C4-2B (cell line): ENCODE results near the gene CAPZA2.

ENCODE experiments used
- ZFX ChIP-seq: fragments of 450-650 bp; IDR thresholded peaks from 2 replicates; pipeline ENCODE4 v1.6.1; 2017
- TF ChIP-seq, protein P1 (sequence below): fragments of 450-650 bp; conservative IDR thresholded peaks from 2 replicates; pipeline ENCODE4 v1.5.1; 2017; ENCODE audit warnings: mild to moderate bottlenecking

DNA sequence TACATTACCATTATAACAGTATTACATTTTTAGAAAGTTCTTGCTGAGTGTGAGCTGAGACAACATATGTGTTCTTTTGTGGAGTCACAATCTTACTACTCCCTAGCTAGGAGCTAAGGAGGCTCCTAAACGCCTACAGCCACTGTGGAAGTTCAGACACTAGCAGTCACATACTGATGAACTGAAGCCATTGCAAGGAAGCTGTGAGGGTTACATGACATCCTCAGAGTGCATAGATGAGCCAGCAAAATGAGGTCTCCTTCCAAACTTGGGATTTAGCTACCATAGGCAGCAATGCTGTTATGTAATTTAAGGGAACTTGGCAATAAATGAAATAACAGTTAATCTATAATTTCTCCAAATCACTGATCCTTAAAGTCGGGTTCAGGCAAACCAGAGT is 80.1 kb downstream of the CAPZA2 start:
- TF ChIP-seq, protein P1, sequence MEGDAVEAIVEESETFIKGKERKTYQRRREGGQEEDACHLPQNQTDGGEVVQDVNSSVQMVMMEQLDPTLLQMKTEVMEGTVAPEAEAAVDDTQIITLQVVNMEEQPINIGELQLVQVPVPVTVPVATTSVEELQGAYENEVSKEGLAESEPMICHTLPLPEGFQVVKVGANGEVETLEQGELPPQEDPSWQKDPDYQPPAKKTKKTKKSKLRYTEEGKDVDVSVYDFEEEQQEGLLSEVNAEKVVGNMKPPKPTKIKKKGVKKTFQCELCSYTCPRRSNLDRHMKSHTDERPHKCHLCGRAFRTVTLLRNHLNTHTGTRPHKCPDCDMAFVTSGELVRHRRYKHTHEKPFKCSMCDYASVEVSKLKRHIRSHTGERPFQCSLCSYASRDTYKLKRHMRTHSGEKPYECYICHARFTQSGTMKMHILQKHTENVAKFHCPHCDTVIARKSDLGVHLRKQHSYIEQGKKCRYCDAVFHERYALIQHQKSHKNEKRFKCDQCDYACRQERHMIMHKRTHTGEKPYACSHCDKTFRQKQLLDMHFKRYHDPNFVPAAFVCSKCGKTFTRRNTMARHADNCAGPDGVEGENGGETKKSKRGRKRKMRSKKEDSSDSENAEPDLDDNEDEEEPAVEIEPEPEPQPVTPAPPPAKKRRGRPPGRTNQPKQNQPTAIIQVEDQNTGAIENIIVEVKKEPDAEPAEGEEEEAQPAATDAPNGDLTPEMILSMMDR: no peak
- no peak for TF ChIP-seq ZFX
